Spleen (tissue), 7 donors: Measurements from ENCODE around the gene CPTP.

Experiments used
- POLR2A ChIP-seq, 3 donors: fragments of 450-650 bp; IDR thresholded peaks; one replicate each; pipeline ENCODE4 v1.5.1; 2017; ENCODE audit warnings: antibody characterized with exemption in 3 of 3, mild to moderate bottlenecking in 1 of 3
- POLR2AphosphoS5 ChIP-seq, 3 donors: sonication (generic); formaldehyde crosslinking; IDR thresholded peaks; one replicate each; pipeline ENCODE4 v1.5.1; 2017; ENCODE audit warnings: antibody characterized with exemption in 3 of 3
- TF ChIP-seq, protein P1 (sequence below), 11 experiments: fragments of 200-600 bp in 7 of 11; fragments of 450-650 bp in 4 of 11; sonication (generic) in 4 of 11; IDR thresholded peaks in 8 of 11; conservative IDR thresholded peaks in 3 of 11; 1 replicate in 7 of 11; 2 replicates in 4 of 11; pipeline versions ENCODE4 v1.4.0 to v1.8.0; 2016 to 2021; ENCODE audit warnings: antibody characterized with exemption in 11 of 11, inconsistent platforms in 4 of 11, mild to moderate bottlenecking in 1 of 11
- donor health status: DM: no; HTN: no; CAD: no; lungs with moderate emphysema.
- donor health status: DM: no; HTN: no; CAD: no.
- donor health status: DM: no; HTN: no; CAD: no.

GRCh38 chr1:1332774-1333480 is 8.3 kb downstream of the CPTP start:
- TF ChIP-seq, protein P1, sequence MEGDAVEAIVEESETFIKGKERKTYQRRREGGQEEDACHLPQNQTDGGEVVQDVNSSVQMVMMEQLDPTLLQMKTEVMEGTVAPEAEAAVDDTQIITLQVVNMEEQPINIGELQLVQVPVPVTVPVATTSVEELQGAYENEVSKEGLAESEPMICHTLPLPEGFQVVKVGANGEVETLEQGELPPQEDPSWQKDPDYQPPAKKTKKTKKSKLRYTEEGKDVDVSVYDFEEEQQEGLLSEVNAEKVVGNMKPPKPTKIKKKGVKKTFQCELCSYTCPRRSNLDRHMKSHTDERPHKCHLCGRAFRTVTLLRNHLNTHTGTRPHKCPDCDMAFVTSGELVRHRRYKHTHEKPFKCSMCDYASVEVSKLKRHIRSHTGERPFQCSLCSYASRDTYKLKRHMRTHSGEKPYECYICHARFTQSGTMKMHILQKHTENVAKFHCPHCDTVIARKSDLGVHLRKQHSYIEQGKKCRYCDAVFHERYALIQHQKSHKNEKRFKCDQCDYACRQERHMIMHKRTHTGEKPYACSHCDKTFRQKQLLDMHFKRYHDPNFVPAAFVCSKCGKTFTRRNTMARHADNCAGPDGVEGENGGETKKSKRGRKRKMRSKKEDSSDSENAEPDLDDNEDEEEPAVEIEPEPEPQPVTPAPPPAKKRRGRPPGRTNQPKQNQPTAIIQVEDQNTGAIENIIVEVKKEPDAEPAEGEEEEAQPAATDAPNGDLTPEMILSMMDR (IDR thresholded peaks at IDR 0.05 in 8 of 11, conservative IDR thresholded peaks at IDR 0.05 in 3 of 11) = no peak
- TF ChIP-seq POLR2AphosphoS5 (IDR thresholded peaks at IDR 0.05) (peak in 2 of 3 donors; percentile 2 to 32), POLR2A (IDR thresholded peaks at IDR 0.05) (no peak)
